Stimulated activated CD8-positive, alpha-beta memory T cell treated with anti-CD3 and anti-CD28 coated beads, Interleukin-15, amount 100 ng/mL, for 24 hours (primary cell): ENCODE results near the gene CDK3.
A peak's percentile ranks its signal among the peaks of the same experiment; 100 is the strongest.

Experiments
- DNase-seq: peaks from one replicate; pipeline ENCODE4 v3.0.0-alpha.2; 2020; ENCODE audit warnings: low read depth

CDK3 gene

GRCh38 chr17:76014100-76014924 lies 13.7 kb downstream of the CDK3 start:
- peak; percentile 55 for DNase-seq

GRCh38 chr17:76014925-76015261 lies 14.2 kb downstream of the CDK3 start:
- DNase-seq, result no peak

GRCh38 chr17:76017481-76018339 lies 17.1 kb downstream of the CDK3 start:
- no peak for DNase-seq

GRCh38 chr17:76018340-76018680 lies 17.7 kb downstream of the CDK3 start:
- DNase-seq, result no peak

GRCh38 chr17:76018801-76019200 lies 18.1 kb downstream of the CDK3 start:
- DNase-seq, result no peak

- no peak for DNase-seq
Observed at GRCh38 chr17:76019833-76020467, 19.3 kb downstream of the CDK3 start.

- DNase-seq, result no peak
Observed at GRCh38 chr17:76022285-76022684, 21.6 kb downstream of the CDK3 start.

GRCh38 chr17:76022973-76023899 lies 22.6 kb downstream of the CDK3 start:
- no peak for DNase-seq

- DNase-seq, result no peak
Observed at GRCh38 chr17:76023900-76024237, 23.2 kb downstream of the CDK3 start.

GRCh38 chr17:76024353-76024752 lies 23.7 kb downstream of the CDK3 start:
- no peak for DNase-seq

- no peak for DNase-seq
Observed at GRCh38 chr17:76025294-76025693, 24.6 kb downstream of the CDK3 start.

GRCh38 chr17:76026714-76027158 lies 26.1 kb downstream of the CDK3 start:
- no peak for DNase-seq

- DNase-seq, result no peak
Observed at GRCh38 chr17:76027159-76027839, 26.6 kb downstream of the CDK3 start, which contains the start of gene EVPL. Gene EVPL, minus strand, starts transcription at chr17:76027306. Its CDS starts 108 bp downstream, at chr17:76027198.

- DNase-seq, result no peak
Observed at GRCh38 chr17:76032073-76032779, 31.6 kb downstream of the CDK3 start.

GRCh38 chr17:76032780-76033108 lies 32.1 kb downstream of the CDK3 start:
- DNase-seq, result no peak

GRCh38 chr17:76033139-76033538 lies 32.5 kb downstream of the CDK3 start:
- no peak for DNase-seq

GRCh38 chr17:76034428-76035350 lies 34.0 kb downstream of the CDK3 start:
- no peak for DNase-seq

GRCh38 chr17:76036497-76037261 lies 36.0 kb downstream of the CDK3 start:
- no peak for DNase-seq

GRCh38 chr17:76038050-76038449 lies 37.4 kb downstream of the CDK3 start:
- DNase-seq, result no peak
